NT2/D1 (cell line): ENCODE data around the gene APOLD1.

Experiments
- SUZ12 ChIP-seq: IDR thresholded peaks from 2 replicates; pipeline ENCODE4 v1.6.1; 2011; ENCODE audit not compliant: insufficient read length, insufficient read depth; ENCODE audit errors: extremely low read depth
- YY1 ChIP-seq: IDR thresholded peaks from 2 replicates; pipeline ENCODE4 v1.6.1; 2011; ENCODE audit not compliant: insufficient read length, insufficient read depth

DNA sequence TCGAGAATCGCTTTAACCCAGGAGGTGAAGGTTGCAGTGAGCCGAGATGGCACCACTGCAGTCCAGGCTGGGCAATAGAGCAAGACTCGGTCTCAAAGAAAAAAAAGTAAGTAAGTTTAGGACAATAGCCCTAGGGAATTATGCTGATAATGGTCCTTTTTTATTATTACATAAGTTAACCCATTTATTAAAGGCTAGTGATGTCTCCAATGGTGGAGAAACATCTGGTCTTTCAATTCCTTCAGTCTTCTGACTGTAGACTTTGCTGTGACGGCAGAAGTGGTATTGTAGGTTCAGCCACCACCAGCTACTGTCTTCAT lies 55.1 kb downstream of the APOLD1 start:
- no peak for TF ChIP-seq YY1
- no peak for TF ChIP-seq SUZ12
